Neuronal stem cell (in vitro differentiated cells): ENCODE results near the gene KLLN.
"Not testable (repeated sequence)": the region's sequence is repeated elsewhere in the genome, so short reads cannot be mapped to it uniquely, and the experiment has no call there.

Experiments
- DNase-seq: peaks from one replicate; pipeline ENCODE4 v3.0.0-alpha.2; 2013; ENCODE audit warnings: low spot score
- H2AFZ ChIP-seq: one replicate; pipeline ENCODE4 v1.6.1; 2013; ENCODE audit warnings: mild to moderate bottlenecking, low read length, inconsistent platforms
- H2AK5ac ChIP-seq: 2 replicates; pipeline ENCODE4 v1.6.1; 2013; ENCODE audit warnings: low read depth, mild to moderate bottlenecking, inconsistent platforms, low read length, moderate library complexity, mixed read lengths
- H2BK120ac ChIP-seq: 2 replicates; pipeline ENCODE4 v1.6.1; 2013; ENCODE audit warnings: low read depth, mild to moderate bottlenecking, inconsistent platforms, low read length, moderate library complexity, mixed read lengths
- H2BK12ac ChIP-seq: one replicate; pipeline ENCODE4 v1.6.1; 2013; ENCODE audit warnings: low read length, inconsistent platforms
- H2BK15ac ChIP-seq: 2 replicates; pipeline ENCODE4 v1.6.1; 2013; ENCODE audit warnings: mild to moderate bottlenecking, low read length, inconsistent platforms, mixed read lengths
- H2BK5ac ChIP-seq: one replicate; pipeline ENCODE4 v1.6.1; 2013; ENCODE audit warnings: inconsistent platforms, mild to moderate bottlenecking, low read length, moderate library complexity
- H3K14ac ChIP-seq: one replicate; pipeline ENCODE4 v1.6.1; 2013; ENCODE audit warnings: low read length, inconsistent platforms
- H3K18ac ChIP-seq: 2 replicates; pipeline ENCODE4 v1.6.1; 2013; ENCODE audit warnings: low read length, inconsistent platforms
- H3K23ac ChIP-seq: 2 replicates; pipeline ENCODE4 v1.6.1; 2013; ENCODE audit warnings: low read depth, mild to moderate bottlenecking, mixed read lengths, low read length, inconsistent platforms; ENCODE audit not compliant: poor library complexity
- H3K27ac ChIP-seq: replicated peaks from 3 replicates; pipeline ENCODE4 v1.5.1; 2013; ENCODE audit warnings: low read length, inconsistent platforms
- H3K27me3 ChIP-seq, 3 experiments: 2 replicates each; pipeline ENCODE4 v1.6.1; 2013; ENCODE audit warnings: low read length in 3 of 3, mild to moderate bottlenecking in 2 of 3, inconsistent platforms in 1 of 3, low read depth in 1 of 3, mixed read lengths in 1 of 3, moderate library complexity in 1 of 3; ENCODE audit not compliant: control insufficient read depth in 3 of 3, insufficient read depth in 3 of 3
- H3K36me3 ChIP-seq, 2 donors: replicated peaks in 1 of 2; 2 replicates each; pipeline ENCODE4 v1.6.1; 2013; ENCODE audit warnings: low read length in 2 of 2; ENCODE audit not compliant: control insufficient read depth in 2 of 2, insufficient read depth in 2 of 2
- H3K4ac ChIP-seq: 2 replicates; pipeline ENCODE4 v1.6.1; 2013; ENCODE audit warnings: inconsistent platforms, mild to moderate bottlenecking, low read length, moderate library complexity
- H3K4me1 ChIP-seq, 2 donors: 1 replicate in 1 of 2; 2 replicates in 1 of 2; pipeline ENCODE4 v1.6.1; 2013; ENCODE audit warnings: low read length in 2 of 2, low read depth in 1 of 2; ENCODE audit not compliant: control insufficient read depth in 2 of 2, insufficient read depth in 1 of 2
- H3K4me2 ChIP-seq: one replicate; pipeline ENCODE4 v1.6.1; 2013; ENCODE audit warnings: mild to moderate bottlenecking, low read length, inconsistent platforms; ENCODE audit not compliant: insufficient read depth, poor library complexity, severe bottlenecking
- H3K4me3 ChIP-seq, 2 donors: 2 replicates each; pipeline ENCODE4 v1.5.1; 2013; ENCODE audit warnings: low read length in 2 of 2, mild to moderate bottlenecking in 2 of 2, inconsistent platforms in 1 of 2, moderate library complexity in 1 of 2
- H3K79me1 ChIP-seq: one replicate; pipeline ENCODE4 v1.6.1; 2013; ENCODE audit warnings: low read depth, mild to moderate bottlenecking, inconsistent platforms, low read length, moderate library complexity
- H3K9ac ChIP-seq: one replicate; pipeline ENCODE4 v1.6.1; 2013; ENCODE audit warnings: mild to moderate bottlenecking, low read depth, low read length, inconsistent platforms; ENCODE audit not compliant: poor library complexity
- H3K9me3 ChIP-seq, 2 donors: replicated peaks in 1 of 2; 2 replicates each; pipeline versions ENCODE3 to v1.6.1; 2013; ENCODE audit warnings: low read length in 2 of 2, mild to moderate bottlenecking in 2 of 2, inconsistent platforms in 1 of 2, low read depth in 1 of 2, mixed read lengths in 1 of 2, moderate library complexity in 1 of 2; ENCODE audit not compliant: control insufficient read depth in 2 of 2, insufficient read depth in 1 of 2
- H4K8ac ChIP-seq: one replicate; pipeline ENCODE4 v1.6.1; 2013; ENCODE audit warnings: low read depth, mild to moderate bottlenecking, inconsistent platforms, low read length, moderate library complexity
- H4K91ac ChIP-seq: one replicate; pipeline ENCODE4 v1.6.1; 2013; ENCODE audit warnings: low read length, low read depth, mild to moderate bottlenecking, inconsistent platforms; ENCODE audit not compliant: poor library complexity
- WGBS, 2 donors: extraction: QIAGEN DNeasy Blood & Tissue Kit; methylation state at CpG; one replicate each; pipeline ENCODE4 v1.1.7; 2013; ENCODE audit warnings: missing lambda C conversion rate in 2 of 2, mixed read lengths in 1 of 2; ENCODE audit not compliant: insufficient read length in 2 of 2, insufficient replicate concordance in 1 of 2; ENCODE audit errors: extremely low coverage in 2 of 2; 5-methylcytosine and 5-hydroxymethylcytosine counted together

Gene KLLN

DNA sequence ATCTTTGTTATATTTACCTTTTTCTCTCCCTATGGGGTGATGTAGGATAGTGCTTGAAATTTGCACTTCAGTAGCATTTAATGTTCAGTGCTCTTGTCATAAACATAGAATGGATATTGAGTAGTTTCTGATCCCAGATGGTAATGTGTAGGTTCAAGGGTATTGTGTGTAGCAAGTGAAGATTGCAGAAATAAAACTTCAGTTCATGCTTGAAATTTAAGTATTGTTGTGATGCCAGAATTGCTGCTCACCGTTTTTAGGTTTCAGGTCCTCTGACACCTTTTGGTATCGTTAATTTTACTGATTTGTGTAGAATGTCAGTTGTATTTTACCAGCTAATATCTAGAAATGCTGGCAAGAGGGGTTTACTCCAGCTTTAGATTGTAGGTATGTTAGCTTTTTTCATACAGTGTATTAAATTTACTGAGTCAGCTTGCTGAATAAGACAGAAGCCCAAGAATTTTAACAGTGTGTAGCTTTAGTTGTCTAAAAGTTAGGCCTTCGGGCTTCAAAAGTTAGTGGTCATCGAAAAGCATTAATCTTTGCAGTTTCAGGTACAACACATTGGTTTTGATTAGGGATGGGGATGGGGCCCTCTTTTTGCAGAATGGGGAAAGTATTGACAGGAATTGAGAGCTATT is 2.0 kb upstream of the KLLN start:
- peak overlapping the region; percentile 48 for H3K4me2 ChIP-seq
- no peak overlapping the region for H2AK5ac ChIP-seq
- no peak overlapping the region for H4K8ac ChIP-seq
- H2AFZ ChIP-seq = no peak overlapping the region
- peak overlapping the region; percentile 71 to 98 for H3K4me3 ChIP-seq
- H2BK15ac ChIP-seq = no peak overlapping the region
- no peak overlapping the region for H3K23ac ChIP-seq
- peaks cover 2 to 6% of the 10 kb centered on the region in 2 donors for H3K4me1 ChIP-seq
- no peak overlapping the region for H2BK120ac ChIP-seq
- H2BK5ac ChIP-seq = no peak overlapping the region
- H3K4ac ChIP-seq = no peak overlapping the region
- no peak overlapping the region for H2BK12ac ChIP-seq
- H3K36me3 ChIP-seq = peaks cover 0 to 25% of the 10 kb centered on the region in 2 donors
- H3K9me3 ChIP-seq = peaks cover 0 to 8% of the 10 kb centered on the region in 2 donors
- peaks cover 6% of the 10 kb centered on the region for H3K79me1 ChIP-seq
- DNase-seq = no peak
- H3K14ac ChIP-seq = no peak overlapping the region
- WGBS, 2 donors = no CpG with 5 or more reads among the region's 4 CpGs
- no peak overlapping the region for H3K27ac ChIP-seq
- no peak overlapping the region for H3K9ac ChIP-seq
- H4K91ac ChIP-seq = no peak overlapping the region
- H3K18ac ChIP-seq = no peak overlapping the region
- H3K27me3 ChIP-seq = no peaks in the 10 kb centered on the region

DNA sequence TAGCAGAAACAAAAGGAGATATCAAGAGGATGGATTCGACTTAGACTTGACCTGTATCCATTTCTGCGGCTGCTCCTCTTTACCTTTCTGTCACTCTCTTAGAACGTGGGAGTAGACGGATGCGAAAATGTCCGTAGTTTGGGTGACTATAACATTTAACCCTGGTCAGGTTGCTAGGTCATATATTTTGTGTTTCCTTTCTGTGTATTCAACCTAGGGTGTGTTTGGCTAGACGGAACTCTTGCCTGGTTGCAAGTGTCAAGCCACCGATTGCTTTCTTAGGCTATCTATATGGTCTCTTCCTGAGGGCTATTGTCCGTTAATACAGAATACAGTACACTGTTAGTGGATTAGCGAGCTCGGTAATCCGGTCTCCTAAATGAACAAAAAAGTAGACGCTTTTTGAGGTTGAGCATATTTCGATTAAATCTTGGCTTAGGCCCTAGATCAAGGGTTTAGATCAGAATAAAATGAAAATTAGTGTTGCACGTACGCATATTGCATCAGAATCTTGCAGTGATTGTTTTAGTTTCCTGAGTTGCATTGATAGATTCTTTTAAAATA is 1.2 kb upstream of the KLLN start:
- Histone ChIP-seq H3K4me3 (peak overlapping the region; percentile 91 to 98), H3K14ac (no peak overlapping the region), H2BK5ac (no peak overlapping the region), H2BK15ac (no peak overlapping the region), H3K18ac (no peak overlapping the region), H2BK120ac (no peak overlapping the region), H3K4me1 (peaks cover 3 to 6% of the 10 kb centered on the region in 2 donors), H4K8ac (no peak overlapping the region), H3K9me3 (peaks cover 0 to 8% of the 10 kb centered on the region in 2 donors), H3K9ac (peak overlapping the region; percentile 86), H3K36me3 (peaks cover 0 to 20% of the 10 kb centered on the region in 2 donors), H3K4ac (no peak overlapping the region), H3K27me3 (no peaks in the 10 kb centered on the region), H4K91ac (no peak overlapping the region), H3K4me2 (peak overlapping the region; percentile 78), H3K23ac (no peak overlapping the region), H2AK5ac (no peak overlapping the region), H3K27ac (no peak overlapping the region), H2BK12ac (no peak overlapping the region), H2AFZ (no peak overlapping the region), H3K79me1 (peaks cover 6% of the 10 kb centered on the region)
- no CpG with 5 or more reads among the region's 16 CpGs for WGBS, 2 donors
- DNase-seq = peak; percentile 2

GRCh38 chr10:87863951-87864495 is 690 bp upstream of the KLLN start:
- peaks cover 0 to 14% of the 10 kb centered on the region in 2 donors for H3K36me3 ChIP-seq
- not testable (repeated sequence) for H3K4ac ChIP-seq, H3K79me1 ChIP-seq, H3K14ac ChIP-seq, H4K8ac ChIP-seq, H3K4me1 ChIP-seq, DNase-seq, H2BK12ac ChIP-seq, H2AK5ac ChIP-seq, H4K91ac ChIP-seq, H3K27me3 ChIP-seq, H2BK15ac ChIP-seq, H3K9me3 ChIP-seq
- H2AFZ ChIP-seq = peak overlapping the region; percentile 92
- H3K4me3 ChIP-seq = peak overlapping the region; percentile 94 to 98
- peak overlapping the region; percentile 98 for H2BK5ac ChIP-seq
- peak overlapping the region; percentile 98 for H3K23ac ChIP-seq
- H3K27ac ChIP-seq = peak overlapping the region; percentile 99
- peak overlapping the region; percentile 86 for H3K9ac ChIP-seq
- peak overlapping the region; percentile 95 for H3K18ac ChIP-seq
- peak overlapping the region; percentile 96 for H2BK120ac ChIP-seq
- H3K4me2 ChIP-seq = peak overlapping the region; percentile 78
- no CpG with 5 or more reads among the region's 47 CpGs for WGBS, 2 donors

DNA sequence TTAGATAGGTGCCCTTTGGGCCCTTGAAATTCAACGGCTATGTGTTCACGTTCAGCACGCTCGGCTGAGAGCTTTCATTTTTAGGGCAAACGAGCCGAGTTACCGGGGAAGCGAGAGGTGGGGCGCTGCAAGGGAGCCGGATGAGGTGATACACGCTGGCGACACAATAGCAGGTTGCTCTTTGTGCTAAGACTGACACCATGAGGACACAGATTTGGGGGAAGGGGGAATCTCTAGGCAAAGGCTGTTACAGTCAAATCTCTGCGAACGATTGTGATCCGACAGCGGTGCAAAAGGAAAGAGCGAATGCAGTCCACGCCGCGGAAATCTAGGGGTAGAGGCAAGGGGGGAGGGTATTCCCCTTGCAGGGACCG is 667 bp downstream of the KLLN start:
- H4K91ac ChIP-seq = no peak overlapping the region
- H3K36me3 ChIP-seq = peaks cover 0 to 6% of the 10 kb centered on the region in 2 donors
- H2BK120ac ChIP-seq = peak overlapping the region; percentile 91
- peak overlapping the region; percentile 95 for H3K23ac ChIP-seq
- H3K4me1 ChIP-seq = peaks cover 0 to 3% of the 10 kb centered on the region in 2 donors
- H2BK5ac ChIP-seq = peak overlapping the region; percentile 95
- H3K9me3 ChIP-seq = peaks cover 0 to 8% of the 10 kb centered on the region in 2 donors
- no peak for DNase-seq
- H3K4me2 ChIP-seq = peak overlapping the region; percentile 88
- H2BK15ac ChIP-seq = peak overlapping the region; percentile 71
- H4K8ac ChIP-seq = no peak overlapping the region
- H2AFZ ChIP-seq = peak overlapping the region; percentile 92
- peak overlapping the region; percentile 99 for H3K27ac ChIP-seq
- WGBS, 2 donors = no CpG with 5 or more reads among the region's 21 CpGs
- H3K14ac ChIP-seq = peak overlapping the region; percentile 94
- H3K4ac ChIP-seq = peak overlapping the region; percentile 97
- peaks cover 6% of the 10 kb centered on the region for H3K79me1 ChIP-seq
- H3K27me3 ChIP-seq = no peaks in the 10 kb centered on the region
- peak overlapping the region; percentile 99 for H3K18ac ChIP-seq
- peak overlapping the region; percentile 94 to 98 for H3K4me3 ChIP-seq
- no peak overlapping the region for H2BK12ac ChIP-seq
- peak overlapping the region; percentile 96 for H3K9ac ChIP-seq
- H2AK5ac ChIP-seq = peak overlapping the region; percentile 64
